Measurements from ENCODE around the gene CYP27C1.

The CYP27C1 gene

DNA sequence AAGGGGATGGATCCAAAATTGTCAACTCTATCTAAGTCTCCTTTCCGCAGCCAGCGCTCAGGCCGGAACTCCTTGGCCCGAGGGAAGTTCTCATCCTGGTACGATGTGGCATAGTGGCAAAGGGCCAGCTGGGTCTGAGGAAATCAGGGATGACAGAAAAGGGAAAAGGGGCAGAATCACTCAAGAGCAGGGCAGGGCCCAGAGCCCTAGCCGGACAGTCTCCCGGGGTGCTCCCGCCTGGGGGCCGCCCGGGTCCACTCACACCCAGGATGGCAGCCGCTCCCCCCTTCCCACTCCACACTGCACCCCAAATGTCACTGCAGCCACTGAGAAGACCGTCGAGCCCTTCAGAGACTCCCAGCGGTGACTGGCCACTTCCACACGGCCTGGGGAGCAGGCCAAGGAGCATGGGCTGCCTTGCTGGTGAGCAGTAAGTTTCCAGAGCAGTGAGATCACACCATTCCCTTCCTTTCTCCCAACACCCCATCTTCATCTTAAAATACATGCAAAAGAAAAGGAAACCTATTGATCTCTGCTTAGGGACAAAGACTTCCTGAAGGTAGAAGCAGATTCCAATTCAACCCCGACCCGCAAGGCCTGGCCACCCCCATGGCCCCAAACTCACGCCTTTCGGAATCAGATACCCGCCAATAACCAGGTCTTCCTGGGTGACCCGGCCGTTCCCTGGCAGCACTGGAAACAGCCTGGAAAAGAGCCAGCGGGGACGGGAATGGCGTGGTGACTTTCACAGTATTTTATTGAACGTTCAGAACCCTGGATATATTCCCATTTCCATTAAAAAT lies 26.7 kb downstream of the CYP27C1 start:
- DNase-seq (ENCODE audit: low read depth in 3 of 3): no peak

GRCh38 chr2:127191331-127192219 lies 28.5 kb downstream of the CYP27C1 start:
- no peak for DNase-seq (ENCODE audit: low read depth in 3 of 3)

- no peak for DNase-seq (ENCODE audit: low read depth in 3 of 3)
Measured at GRCh38 chr2:127188797-127189196, 31.3 kb downstream of the CYP27C1 start.

GRCh38 chr2:127187831-127188230 lies 32.3 kb downstream of the CYP27C1 start:
- no peak for DNase-seq (ENCODE audit: low read depth in 3 of 3)

GRCh38 chr2:127187081-127187775 lies 32.9 kb downstream of the CYP27C1 start:
- no peak for DNase-seq (ENCODE audit: low read depth in 3 of 3)

- DNase-seq (ENCODE audit: low read depth in 3 of 3): no peak
Measured at GRCh38 chr2:127185705-127186104, 34.4 kb downstream of the CYP27C1 start.

DNA sequence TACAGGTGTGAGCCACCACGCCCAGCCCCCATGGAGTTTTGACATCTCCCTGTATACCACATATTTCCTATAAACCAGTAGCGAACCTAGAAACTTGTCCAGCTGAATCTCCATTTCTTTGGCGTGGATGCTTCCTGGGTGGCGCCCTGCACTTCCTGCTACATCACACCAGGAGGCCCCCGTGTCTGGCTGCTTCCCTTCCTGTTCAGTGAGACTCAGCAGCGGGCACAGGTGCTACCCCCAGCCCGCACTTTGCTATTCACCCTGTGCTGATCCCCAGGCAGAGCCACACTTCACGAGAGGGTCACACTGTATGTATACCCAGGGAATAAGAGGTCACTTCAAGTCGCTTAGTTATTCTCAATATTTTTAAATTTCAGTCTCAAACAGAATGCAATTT lies 35.0 kb downstream of the CYP27C1 start:
- no peak for DNase-seq (ENCODE audit: low read depth in 3 of 3)

- no peak for DNase-seq (ENCODE audit: low read depth in 3 of 3)
Measured at GRCh38 chr2:127183771-127184170, 36.3 kb downstream of the CYP27C1 start.

GRCh38 chr2:127182626-127183458 lies 37.3 kb downstream of the CYP27C1 start:
- DNase-seq (ENCODE audit: low read depth in 3 of 3): no peak

GRCh38 chr2:127181851-127182250 lies 38.2 kb downstream of the CYP27C1 start:
- no peak for DNase-seq (ENCODE audit: low read depth in 3 of 3)

DNA sequence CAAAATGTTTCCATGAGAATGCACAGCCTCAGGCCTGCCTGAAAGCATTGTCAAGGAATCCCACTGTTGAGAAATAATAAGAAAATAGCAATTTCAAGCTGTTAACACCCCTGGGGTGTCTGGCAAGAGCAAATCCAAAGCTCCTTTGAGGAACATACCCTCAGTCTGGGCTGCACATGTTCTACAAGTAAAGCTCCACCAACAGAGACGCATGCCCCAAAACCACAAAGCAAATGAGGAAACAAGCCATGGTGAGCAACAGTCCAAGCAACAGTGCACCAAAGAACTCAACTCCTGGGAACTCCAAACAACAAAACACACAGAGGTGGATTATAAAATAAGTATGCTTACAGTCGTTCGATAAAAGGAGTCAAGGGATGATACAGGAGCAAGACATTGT lies 40.3 kb downstream of the CYP27C1 start:
- DNase-seq (ENCODE audit: low read depth in 3 of 3): no peak

- no peak for DNase-seq (ENCODE audit: low read depth in 3 of 3)
Measured at GRCh38 chr2:127177617-127178263, 42.4 kb downstream of the CYP27C1 start.

GRCh38 chr2:127176371-127177311 lies 43.5 kb downstream of the CYP27C1 start:
- no peak for DNase-seq (ENCODE audit: low read depth in 3 of 3)

DNA sequence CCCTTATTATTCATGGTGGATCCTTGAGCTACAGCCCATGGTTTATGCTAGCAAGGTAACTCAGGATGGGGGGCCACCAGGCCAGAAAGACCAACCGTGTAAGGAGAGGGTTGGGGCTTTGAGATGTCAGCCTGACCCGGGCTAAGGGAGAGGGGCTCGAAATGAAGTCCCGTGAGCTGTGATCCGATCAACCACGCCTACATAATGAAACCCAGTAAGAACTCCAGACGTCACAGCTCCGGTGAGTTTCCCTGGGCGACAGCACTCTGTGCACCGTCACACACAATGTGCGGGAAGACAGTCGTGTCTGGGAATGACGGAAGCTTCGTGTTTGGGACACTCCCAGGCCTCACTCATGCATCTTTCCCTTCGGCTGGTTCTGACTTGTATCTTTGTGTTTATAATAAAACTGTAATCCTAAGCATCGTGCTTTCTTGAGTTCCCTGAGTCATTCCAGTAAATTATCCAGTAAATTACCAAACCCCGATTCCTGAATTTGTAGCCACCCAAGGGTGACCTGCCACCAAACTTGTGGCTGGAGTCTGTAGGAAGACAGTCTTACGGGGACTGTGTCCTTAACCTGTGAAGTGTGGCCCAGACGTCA lies 44.2 kb downstream of the CYP27C1 start:
- no peak for DNase-seq (ENCODE audit: low read depth in 3 of 3)

DNA sequence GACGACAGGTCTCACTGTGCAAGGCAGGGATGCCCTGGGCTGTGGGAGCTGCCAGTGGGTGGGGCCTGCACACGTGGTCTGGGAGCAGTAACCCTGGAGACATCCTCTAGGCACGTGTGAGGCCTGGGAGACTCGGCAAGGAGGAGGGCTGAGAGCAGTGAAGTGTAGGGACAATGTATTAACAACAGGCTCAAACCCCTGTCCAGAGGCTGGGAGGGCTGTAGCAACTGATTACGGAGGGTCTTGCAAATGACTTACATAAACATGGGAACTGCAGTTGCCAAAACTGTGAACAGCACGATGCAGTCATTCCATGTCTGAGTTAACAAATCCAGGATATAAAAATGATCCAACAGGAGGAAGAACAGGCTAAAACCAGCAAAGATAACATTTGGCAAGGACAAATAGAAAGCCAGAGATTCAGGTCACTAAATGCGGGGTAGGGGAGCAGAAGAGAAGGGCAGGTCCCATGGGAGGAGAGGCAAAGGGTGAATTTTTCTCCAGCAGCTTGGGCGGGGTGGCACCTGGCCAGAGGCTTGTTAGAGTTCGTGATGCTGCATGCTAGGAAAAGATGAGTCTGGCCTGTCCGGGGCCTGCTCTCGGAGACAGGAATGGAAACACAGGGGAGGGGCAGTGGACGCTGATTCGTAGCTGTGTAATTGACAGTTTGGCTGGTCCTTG lies 44.9 kb downstream of the CYP27C1 start:
- DNase-seq (ENCODE audit: low read depth in 3 of 3): no peak

- DNase-seq (ENCODE audit: low read depth in 3 of 3): no peak
Measured at GRCh38 chr2:127174640-127175039, 45.5 kb downstream of the CYP27C1 start.

DNA sequence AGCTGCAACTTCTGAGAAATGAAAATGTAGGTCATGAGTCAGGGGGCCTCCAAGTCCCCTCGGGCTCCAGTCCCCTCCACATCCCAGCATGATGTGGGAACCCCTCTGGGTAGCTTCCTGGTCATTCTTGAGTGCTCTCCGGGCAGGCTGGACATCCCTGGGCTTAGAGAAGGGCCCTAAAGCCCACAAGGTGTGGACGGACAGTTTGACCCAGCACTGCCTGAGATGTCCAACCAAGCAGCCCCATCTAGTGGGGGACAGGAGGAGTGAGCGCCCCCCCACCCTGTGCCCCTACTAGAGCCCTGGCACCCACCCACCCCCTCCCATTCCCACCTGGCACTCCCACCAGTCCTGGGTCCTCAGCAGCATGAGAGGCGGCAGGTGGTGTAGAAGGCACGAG lies 46.0 kb downstream of the CYP27C1 start:
- DNase-seq (ENCODE audit: low read depth in 3 of 3): no peak

- no peak for DNase-seq (ENCODE audit: low read depth in 3 of 3)
Measured at GRCh38 chr2:127173057-127173456, 47.0 kb downstream of the CYP27C1 start.

DNA sequence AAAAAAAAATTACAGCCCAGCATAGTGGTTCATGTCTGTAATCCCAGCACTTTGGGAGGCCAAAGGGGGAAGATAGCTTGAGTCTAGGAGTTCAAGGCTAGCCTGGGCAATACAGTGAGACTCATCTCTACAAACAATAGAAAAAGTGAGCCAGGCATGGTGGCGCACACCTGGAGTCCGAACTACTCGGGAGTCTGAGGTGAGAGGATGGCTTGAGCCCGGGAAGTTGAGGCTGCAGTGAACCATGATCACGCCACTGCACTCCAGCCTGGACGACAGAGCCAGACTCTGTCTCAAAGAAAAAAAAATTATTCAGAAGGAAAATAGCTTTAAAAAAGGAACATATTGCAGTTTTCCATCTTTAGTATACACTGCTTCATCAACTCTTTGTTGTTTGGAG lies 47.8 kb downstream of the CYP27C1 start:
- DNase-seq (ENCODE audit: low read depth in 3 of 3): no peak
